HepG2 (cell line): ENCODE measurements around the gene TUBB2B. TPM values are rescaled to one million over a fixed set of nuclear protein-coding genes. Genes with fewer than 3 reads are reported as not detected.
A peak's percentile ranks its signal among the peaks of the same experiment; 100 is the strongest.

Experiments
- ATM ChIP-seq: fragments of 450-650 bp; IDR thresholded peaks from 2 replicates; pipeline ENCODE4 v1.7.1; 2017; ENCODE audit warnings: mild to moderate bottlenecking, borderline replicate concordance
- DMAP1 ChIP-seq: IDR thresholded peaks from 2 replicates; pipeline ENCODE4 v1.6.1; 2016
- ISL2 ChIP-seq: sonication (generic); formaldehyde crosslinking; IDR thresholded peaks from 2 replicates; pipeline ENCODE4 v1.5.0; 2020; ENCODE audit warnings: missing genetic modification reagents
- KDM4B ChIP-seq: sonication (generic); formaldehyde crosslinking; IDR thresholded peaks from 2 replicates; pipeline ENCODE4 v1.4.0; 2020; ENCODE audit warnings: missing genetic modification reagents
- MIER3 ChIP-seq: IDR thresholded peaks from 2 replicates; pipeline ENCODE4 v1.6.1; 2016; ENCODE audit warnings: missing compliant biosample characterization, borderline replicate concordance
- NR2F6 ChIP-seq, 2 experiments: IDR thresholded peaks; 2 replicates each; pipeline ENCODE4 v1.6.1; 2016; ENCODE audit warnings: antibody characterized with exemption in 1 of 2, mild to moderate bottlenecking in 1 of 2
- PPARG ChIP-seq: conservative IDR thresholded peaks from 2 replicates; pipeline ENCODE4 v1.6.1; 2016; ENCODE audit warnings: missing biosample characterization, missing genetic modification reagents
- SMAD3 ChIP-seq: sonication (generic); formaldehyde crosslinking; IDR thresholded peaks from 2 replicates; pipeline ENCODE4 v1.4.0; 2020; ENCODE audit warnings: missing genetic modification reagents
- SMAD9 ChIP-seq: sonication (generic); formaldehyde crosslinking; IDR thresholded peaks from 2 replicates; pipeline ENCODE4 v1.5.1; 2020; ENCODE audit warnings: mild to moderate bottlenecking, missing genetic modification reagents
- TCF12 ChIP-seq, 2 experiments: fragments of 450-650 bp in 1 of 2; sonication (generic) in 1 of 2; formaldehyde crosslinking in 1 of 2; IDR thresholded peaks; 2 replicates each; pipeline versions ENCODE4 v1.6.1 to v1.8.0; 2017 to 2022; ENCODE audit warnings: antibody characterized with exemption in 1 of 2, mild to moderate bottlenecking in 1 of 2, missing genetic modification reagents in 1 of 2, moderate library complexity in 1 of 2
- TP53 ChIP-seq: sonication (generic); formaldehyde crosslinking; conservative IDR thresholded peaks from 2 replicates; pipeline ENCODE4 v1.4.0; 2020; ENCODE audit warnings: missing genetic modification reagents
- ZNF101 ChIP-seq: sonication (generic); formaldehyde crosslinking; IDR thresholded peaks from 2 replicates; pipeline ENCODE4 v1.4.0; 2020; ENCODE audit warnings: mild to moderate bottlenecking, low read depth, missing genetic modification reagents, borderline replicate concordance
- ZNF547 ChIP-seq: sonication (generic); formaldehyde crosslinking; IDR thresholded peaks from 2 replicates; pipeline ENCODE4 v1.5.1; 2020; ENCODE audit warnings: mild to moderate bottlenecking, missing genetic modification reagents
- ZNF550 ChIP-seq: sonication (generic); formaldehyde crosslinking; IDR thresholded peaks from 2 replicates; pipeline ENCODE4 v1.4.0; 2020; ENCODE audit warnings: mild to moderate bottlenecking, missing genetic modification reagents, borderline replicate concordance
- ZNF562 ChIP-seq: sonication (generic); formaldehyde crosslinking; IDR thresholded peaks from 2 replicates; pipeline ENCODE4 v1.8.0; 2022; ENCODE audit warnings: missing genetic modification reagents, borderline replicate concordance
- ZNF749 ChIP-seq: sonication (generic); formaldehyde crosslinking; IDR thresholded peaks from 2 replicates; pipeline ENCODE4 v1.8.0; 2022; ENCODE audit warnings: mild to moderate bottlenecking, missing genetic modification reagents, moderate library complexity, borderline replicate concordance
- ZNF782 ChIP-seq: sonication (generic); formaldehyde crosslinking; IDR thresholded peaks from 2 replicates; pipeline ENCODE4 v1.4.0; 2020; ENCODE audit warnings: missing genetic modification reagents, mild to moderate bottlenecking, borderline replicate concordance
- ZNF790 ChIP-seq: sonication (generic); formaldehyde crosslinking; IDR thresholded peaks from 2 replicates; pipeline ENCODE4 v1.8.0; 2022; ENCODE audit warnings: missing genetic modification reagents, mild to moderate bottlenecking, borderline replicate concordance
- ZSCAN20 ChIP-seq: sonication (generic); formaldehyde crosslinking; IDR thresholded peaks from 2 replicates; pipeline ENCODE4 v1.4.0; 2020; ENCODE audit warnings: missing genetic modification reagents, mild to moderate bottlenecking, borderline replicate concordance
- polyA plus RNA-seq, 8 experiments: library from polyadenylated mRNA; depleted of rRNA in 3 of 8; stranded (reverse) in 7 of 8; unstranded in 1 of 8; fragments of >200 nt; fragmentation: Illumina TruSeq in 4 of 8; extraction: Trizol in 4 of 8; gene quantifications; 2 replicates each; pipeline versions ENCODE4 v1.2.1 to v1.2.3, GENCODE V29; 2011 to 2016; ENCODE audit warnings: low read depth in 4 of 8, missing spikeins in 1 of 8, mixed read lengths in 1 of 8; ENCODE audit not compliant: insufficient read depth in 1 of 8
- total RNA-seq, 5 experiments: library from RNA; depleted of rRNA; stranded (reverse); fragments of >200 nt; fragmentation: Illumina TruSeq; extraction: Trizol; gene quantifications; 2 replicates each; pipeline ENCODE4 v1.2.3, GENCODE V29; 2016; ENCODE audit warnings: low read depth in 1 of 5
- TF ChIP-seq, protein P1 (sequence below): sonication (generic); formaldehyde crosslinking; IDR thresholded peaks from 2 replicates; pipeline ENCODE4 v1.9.0; 2022; ENCODE audit warnings: low read depth, missing genetic modification reagents
- TF ChIP-seq, protein P2 (sequence below): IDR thresholded peaks from 2 replicates; pipeline ENCODE4 v1.6.1; 2016; ENCODE audit warnings: control low read depth
- TF ChIP-seq, protein P3 (sequence below): sonication (generic); formaldehyde crosslinking; IDR thresholded peaks from 2 replicates; pipeline ENCODE4 v1.4.0; 2020; ENCODE audit warnings: low read depth, mild to moderate bottlenecking, missing genetic modification reagents
- TF ChIP-seq, protein P4 (sequence below): sonication (generic); formaldehyde crosslinking; IDR thresholded peaks from 2 replicates; pipeline ENCODE4 v1.4.0; 2020; ENCODE audit warnings: missing genetic modification reagents
- TF ChIP-seq, protein P5 (sequence below): sonication (generic); formaldehyde crosslinking; IDR thresholded peaks from 2 replicates; pipeline ENCODE4 v1.5.0; 2020; ENCODE audit warnings: missing genetic modification reagents

Gene TUBB2B
- total and polyA plus RNA-seq, 2 of the 13 experiments (the other 11 are each of a cell fraction or from before 2014, with no cell fraction given) = 10.3 to 23.6 TPM

DNA sequence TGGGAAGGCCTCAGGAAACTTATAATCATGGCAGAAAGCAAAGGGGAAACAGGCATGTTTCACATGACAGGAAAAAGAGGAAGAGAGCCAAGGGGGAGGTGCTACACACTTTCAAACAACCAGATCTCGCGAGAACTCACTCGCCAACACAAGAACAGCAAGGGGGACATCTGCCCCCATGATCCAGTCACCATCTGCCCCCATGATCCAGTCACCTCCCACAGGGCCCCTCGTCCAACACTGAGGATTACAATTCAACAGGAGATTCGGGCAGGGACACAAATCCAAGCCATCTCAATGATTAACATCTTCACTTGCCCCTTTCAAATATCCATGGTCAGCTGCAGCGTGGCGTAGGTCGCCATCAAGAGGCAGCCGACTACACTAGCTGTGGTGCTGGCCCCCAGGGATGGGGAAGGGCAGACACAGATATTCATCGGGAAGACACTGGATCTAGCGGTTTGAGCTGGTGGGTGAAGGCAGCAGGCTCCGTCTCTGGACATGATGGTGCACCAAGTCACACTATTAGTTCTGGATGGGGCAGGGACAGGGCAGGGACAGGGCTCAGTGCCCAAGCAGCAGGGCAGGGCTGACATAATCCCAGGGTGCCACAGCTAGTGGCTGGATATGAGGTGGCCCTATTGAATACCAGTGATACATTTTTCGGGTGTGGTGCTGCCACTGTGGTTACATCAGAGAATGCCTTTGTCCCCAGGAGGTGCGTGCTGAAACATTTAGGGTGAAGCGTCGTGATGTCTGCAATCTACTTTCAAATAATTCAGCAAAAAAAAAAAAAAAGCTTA, 31.6 kb downstream of the TUBB2B start (continued):
- TF ChIP-seq ZSCAN20 (no peak), SMAD9 (no peak), ZNF101 (CRISPR knock-in tag) (no peak), ZNF547 (CRISPR knock-in tag) (0 out of 2 replicates have a peak, but pooled peaks have one; percentile 37), TCF12 (IDR thresholded peaks at IDR 0.05) (no peak), TCF12 (CRISPR knock-in tag; IDR thresholded peaks at IDR 0.05) (no peak), ZNF749 (CRISPR knock-in tag) (no peak), ZNF790 (CRISPR knock-in tag) (no peak), ZNF550 (no peak), PPARG (CRISPR knock-in tag) (peak; percentile 30; the same call in 1 of the 2 replicates), TP53 (CRISPR knock-in tag) (no peak), MIER3 (CRISPR knock-in tag) (no peak; the same call in 1 of the 2 replicates), ISL2 (no peak), ZNF782 (CRISPR knock-in tag) (0 out of 2 replicates have a peak, but pooled peaks have one; percentile 61), KDM4B (CRISPR knock-in tag) (0 out of 2 replicates have a peak, but pooled peaks have one; percentile 61), DMAP1 (CRISPR knock-in tag) (peak; percentile 87), ZNF562 (CRISPR knock-in tag) (no peak), SMAD3 (CRISPR knock-in tag) (peak; percentile 59; the same call in 1 of the 2 replicates), ATM (no peak), NR2F6 (IDR thresholded peaks at IDR 0.05) (no peak), NR2F6 (CRISPR knock-in tag; IDR thresholded peaks at IDR 0.05) (peak; percentile 41; the same call in 1 of the 2 replicates)
- TF ChIP-seq, protein P1, sequence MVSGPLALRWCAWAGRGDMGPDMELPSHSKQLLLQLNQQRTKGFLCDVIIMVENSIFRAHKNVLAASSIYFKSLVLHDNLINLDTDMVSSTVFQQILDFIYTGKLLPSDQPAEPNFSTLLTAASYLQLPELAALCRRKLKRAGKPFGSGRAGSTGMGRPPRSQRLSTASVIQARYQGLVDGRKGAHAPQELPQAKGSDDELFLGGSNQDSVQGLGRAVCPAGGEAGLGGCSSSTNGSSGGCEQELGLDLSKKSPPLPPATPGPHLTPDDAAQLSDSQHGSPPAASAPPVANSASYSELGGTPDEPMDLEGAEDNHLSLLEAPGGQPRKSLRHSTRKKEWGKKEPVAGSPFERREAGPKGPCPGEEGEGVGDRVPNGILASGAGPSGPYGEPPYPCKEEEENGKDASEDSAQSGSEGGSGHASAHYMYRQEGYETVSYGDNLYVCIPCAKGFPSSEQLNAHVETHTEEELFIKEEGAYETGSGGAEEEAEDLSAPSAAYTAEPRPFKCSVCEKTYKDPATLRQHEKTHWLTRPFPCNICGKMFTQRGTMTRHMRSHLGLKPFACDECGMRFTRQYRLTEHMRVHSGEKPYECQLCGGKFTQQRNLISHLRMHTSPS (CRISPR knock-in tag) = peak; percentile 57; the same call in 1 of the 2 replicates
- TF ChIP-seq, protein P2, sequence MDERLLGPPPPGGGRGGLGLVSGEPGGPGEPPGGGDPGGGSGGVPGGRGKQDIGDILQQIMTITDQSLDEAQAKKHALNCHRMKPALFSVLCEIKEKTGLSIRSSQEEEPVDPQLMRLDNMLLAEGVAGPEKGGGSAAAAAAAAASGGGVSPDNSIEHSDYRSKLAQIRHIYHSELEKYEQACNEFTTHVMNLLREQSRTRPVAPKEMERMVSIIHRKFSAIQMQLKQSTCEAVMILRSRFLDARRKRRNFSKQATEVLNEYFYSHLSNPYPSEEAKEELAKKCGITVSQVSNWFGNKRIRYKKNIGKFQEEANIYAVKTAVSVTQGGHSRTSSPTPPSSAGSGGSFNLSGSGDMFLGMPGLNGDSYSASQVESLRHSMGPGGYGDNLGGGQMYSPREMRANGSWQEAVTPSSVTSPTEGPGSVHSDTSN (CRISPR knock-in tag) = no peak; the same call in 1 of the 2 replicates
- TF ChIP-seq, protein P3, sequence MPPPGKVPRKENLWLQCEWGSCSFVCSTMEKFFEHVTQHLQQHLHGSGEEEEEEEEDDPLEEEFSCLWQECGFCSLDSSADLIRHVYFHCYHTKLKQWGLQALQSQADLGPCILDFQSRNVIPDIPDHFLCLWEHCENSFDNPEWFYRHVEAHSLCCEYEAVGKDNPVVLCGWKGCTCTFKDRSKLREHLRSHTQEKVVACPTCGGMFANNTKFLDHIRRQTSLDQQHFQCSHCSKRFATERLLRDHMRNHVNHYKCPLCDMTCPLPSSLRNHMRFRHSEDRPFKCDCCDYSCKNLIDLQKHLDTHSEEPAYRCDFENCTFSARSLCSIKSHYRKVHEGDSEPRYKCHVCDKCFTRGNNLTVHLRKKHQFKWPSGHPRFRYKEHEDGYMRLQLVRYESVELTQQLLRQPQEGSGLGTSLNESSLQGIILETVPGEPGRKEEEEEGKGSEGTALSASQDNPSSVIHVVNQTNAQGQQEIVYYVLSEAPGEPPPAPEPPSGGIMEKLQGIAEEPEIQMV (CRISPR knock-in tag) = peak; percentile 79; the same call in 1 of the 2 replicates
- TF ChIP-seq, protein P4, sequence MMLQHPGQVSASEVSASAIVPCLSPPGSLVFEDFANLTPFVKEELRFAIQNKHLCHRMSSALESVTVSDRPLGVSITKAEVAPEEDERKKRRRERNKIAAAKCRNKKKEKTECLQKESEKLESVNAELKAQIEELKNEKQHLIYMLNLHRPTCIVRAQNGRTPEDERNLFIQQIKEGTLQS (CRISPR knock-in tag) = no peak
- TF ChIP-seq, protein P5, sequence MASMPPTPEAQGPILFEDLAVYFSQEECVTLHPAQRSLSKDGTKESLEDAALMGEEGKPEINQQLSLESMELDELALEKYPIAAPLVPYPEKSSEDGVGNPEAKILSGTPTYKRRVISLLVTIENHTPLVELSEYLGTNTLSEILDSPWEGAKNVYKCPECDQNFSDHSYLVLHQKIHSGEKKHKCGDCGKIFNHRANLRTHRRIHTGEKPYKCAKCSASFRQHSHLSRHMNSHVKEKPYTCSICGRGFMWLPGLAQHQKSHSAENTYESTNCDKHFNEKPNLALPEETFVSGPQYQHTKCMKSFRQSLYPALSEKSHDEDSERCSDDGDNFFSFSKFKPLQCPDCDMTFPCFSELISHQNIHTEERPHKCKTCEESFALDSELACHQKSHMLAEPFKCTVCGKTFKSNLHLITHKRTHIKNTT (CRISPR knock-in tag) = no peak
